Measurements from ENCODE around the gene DSG2.
"Not testable (repeated sequence)": the region's sequence is repeated elsewhere in the genome, so short reads cannot be mapped to it uniquely, and the experiment has no call there.

The DSG2 gene

DNA sequence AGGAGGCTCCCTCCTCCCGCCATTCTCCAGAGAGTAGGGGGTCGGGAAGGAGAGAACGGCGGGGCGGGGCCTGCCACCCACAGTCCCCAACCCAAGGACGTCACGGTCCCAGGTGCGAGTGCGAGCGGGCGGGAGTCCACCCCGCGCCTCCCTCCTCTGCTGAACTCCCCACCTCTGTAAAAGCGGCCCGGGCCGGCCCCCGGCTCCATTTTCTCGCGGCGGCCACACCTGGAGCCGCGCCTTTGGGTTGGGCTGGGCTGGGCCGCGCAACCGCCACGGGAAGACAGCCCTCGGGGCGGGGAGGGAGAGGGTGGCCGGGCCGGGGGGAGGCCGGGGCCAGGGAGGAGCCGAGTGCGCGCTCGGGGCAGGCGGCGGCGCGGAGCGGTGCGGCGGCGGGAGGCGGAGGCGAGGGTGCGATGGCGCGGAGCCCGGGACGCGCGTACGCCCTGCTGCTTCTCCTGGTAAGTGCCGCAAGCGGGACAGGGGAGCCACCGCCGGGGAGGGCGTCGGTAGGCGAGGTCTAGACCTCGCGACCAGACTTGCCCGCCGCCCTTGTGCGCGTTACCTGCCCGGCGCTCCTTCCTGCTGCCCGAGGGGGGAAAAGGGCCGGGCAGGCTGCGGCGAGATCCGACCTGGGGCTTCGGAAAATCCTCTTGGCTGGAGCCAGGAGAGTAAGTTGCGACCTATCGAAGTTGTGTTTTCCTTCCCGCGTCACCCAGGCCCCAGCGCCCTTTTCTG, at the start of gene DSG2:
Gene DSG2 (plus strand): TSS at position 342 of the 738 bp plus-strand sequence. CDS start 75 bp downstream, at position 417.
- DNase-seq: no peak

- no peak for DNase-seq
Measured at GRCh38 chr18:31450409-31450808, 47.6 kb upstream of the DSG2 start.

DNA sequence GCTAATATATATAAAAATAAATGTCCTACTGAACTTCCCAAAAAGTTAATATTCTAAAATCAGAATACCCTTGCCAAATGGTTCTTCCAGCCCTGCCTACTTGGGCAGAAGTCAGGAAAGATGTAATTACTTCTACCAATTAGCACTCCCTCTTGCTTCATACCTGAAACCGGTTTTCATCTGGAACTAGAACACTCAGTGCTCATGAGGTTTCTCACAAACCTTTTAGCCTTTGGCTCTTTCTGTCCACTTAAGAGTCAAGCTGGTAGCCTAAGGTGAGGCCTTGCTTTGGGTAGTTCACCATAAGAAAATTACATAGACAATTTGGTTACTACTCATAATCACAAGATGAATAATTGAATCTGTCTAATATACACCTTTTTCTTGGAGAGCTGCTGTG, 46.4 kb upstream of the DSG2 start:
- no peak for DNase-seq

DNA sequence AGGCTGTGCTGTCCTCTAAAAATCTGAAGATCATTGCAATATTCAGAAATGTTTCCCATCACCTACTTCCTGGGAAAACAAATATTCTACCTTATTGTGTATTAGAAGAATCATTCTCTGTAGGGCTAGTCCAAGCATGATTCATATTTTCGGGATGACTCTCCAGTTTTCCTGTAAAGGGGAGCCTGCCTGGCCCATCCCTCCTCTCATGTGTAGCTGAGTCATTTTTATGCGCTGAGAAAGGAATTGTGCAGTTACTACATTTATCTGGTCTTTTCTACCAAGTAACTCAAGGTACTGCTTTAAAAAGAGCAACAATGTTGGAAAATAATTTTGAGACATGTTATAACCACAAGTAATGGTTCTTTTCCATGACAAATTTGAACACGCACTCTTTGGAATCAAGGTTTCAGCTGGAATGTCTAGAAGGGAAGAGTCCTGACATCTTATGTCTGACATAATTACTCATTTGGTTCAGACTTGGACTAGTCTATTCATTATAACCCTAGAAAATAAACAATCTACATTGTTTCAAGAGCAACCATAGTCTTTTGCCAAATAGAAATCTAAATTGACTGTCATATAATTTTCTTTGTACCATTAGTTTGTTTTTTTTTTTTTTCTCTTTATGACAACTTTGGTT, 43.8 kb upstream of the DSG2 start:
- no peak for DNase-seq

DNA sequence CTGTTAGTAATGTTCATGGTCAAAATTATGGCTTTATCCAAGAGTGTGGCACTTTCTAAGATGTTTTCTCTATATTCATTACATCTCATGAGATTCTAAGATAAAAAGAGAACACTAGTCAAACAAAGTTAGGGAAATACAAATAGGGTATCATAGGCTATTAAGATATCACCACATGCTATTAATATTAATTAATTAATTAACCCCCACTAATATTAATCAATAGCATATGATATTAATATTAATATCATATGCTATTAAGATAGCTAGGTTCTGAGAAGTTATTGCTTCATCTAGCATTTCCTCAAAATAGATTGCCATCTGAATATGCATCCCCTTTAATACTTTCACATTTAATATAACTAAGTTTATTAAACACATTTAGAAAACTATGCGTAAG, 28.3 kb upstream of the DSG2 start:
- no peak for DNase-seq

DNA sequence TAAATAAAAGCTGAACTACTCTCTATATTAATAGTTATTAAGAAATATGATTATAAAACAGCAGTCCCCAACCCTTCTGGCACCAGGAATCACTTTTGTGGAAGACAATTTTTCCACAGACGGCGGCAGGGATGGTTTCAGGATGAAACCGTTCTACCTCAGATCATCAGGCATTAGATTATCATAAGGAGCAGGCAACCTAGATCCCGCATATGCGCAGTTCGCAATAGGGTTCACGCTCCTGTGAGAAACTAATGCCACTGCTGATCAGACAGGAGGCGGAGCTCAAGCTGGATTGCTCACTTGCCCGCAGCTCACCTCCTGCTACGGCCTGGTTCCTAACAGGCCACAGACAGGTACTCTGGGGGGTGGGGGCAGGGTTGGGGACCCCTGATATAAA, 19.3 kb upstream of the DSG2 start:
- no peak for DNase-seq

- DNase-seq: no peak
Measured at GRCh38 chr18:31482051-31482450, 15.9 kb upstream of the DSG2 start.

DNA sequence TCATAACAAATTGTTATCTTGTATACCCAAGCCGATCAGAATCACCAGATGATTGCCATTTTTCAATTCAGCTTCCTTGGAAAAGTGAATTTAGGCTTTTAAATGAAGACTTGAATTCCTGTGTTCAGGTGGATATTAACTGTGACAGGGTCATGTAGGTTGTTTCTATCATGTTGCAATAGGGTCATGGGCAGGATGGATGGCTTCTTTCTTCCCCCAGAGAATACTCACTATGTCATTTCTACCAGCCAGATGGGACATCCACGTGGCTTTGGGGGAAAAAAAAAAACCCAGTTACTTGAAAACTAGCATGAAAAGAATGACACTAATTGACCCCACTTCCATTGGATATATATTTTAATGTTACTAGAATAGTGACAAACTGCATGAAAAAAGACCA, 14.6 kb upstream of the DSG2 start:
- no peak for DNase-seq

- DNase-seq: no peak
Measured at GRCh38 chr18:31484461-31484860, 13.5 kb upstream of the DSG2 start.

DNA sequence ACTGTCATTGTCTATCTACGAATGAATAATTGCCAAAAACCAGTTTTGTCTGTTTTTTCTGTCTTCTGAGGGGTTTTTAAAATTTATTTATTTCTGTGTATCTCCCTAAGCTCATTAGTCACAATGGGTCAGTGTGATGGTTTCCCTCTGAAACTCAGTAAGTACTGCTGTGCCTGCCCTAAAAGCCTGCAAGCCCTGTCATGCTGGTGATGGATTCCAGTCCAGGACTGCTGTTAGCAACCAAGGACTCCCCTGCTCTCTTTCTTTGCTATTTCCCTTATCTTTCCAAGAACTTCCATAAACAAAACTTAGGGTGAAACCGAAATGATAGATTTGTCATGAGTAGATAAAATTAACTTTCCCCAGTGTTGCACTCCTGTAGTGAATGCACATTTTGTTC, 11.8 kb upstream of the DSG2 start:
- no peak for DNase-seq

GRCh38 chr18:31487246-31488015, 10.5 kb upstream of the DSG2 start:
- no peak for DNase-seq

- no peak for DNase-seq
Measured at GRCh38 chr18:31489311-31489710, 8.7 kb upstream of the DSG2 start.

GRCh38 chr18:31490387-31490786, 7.6 kb upstream of the DSG2 start:
- DNase-seq: no peak

DNA sequence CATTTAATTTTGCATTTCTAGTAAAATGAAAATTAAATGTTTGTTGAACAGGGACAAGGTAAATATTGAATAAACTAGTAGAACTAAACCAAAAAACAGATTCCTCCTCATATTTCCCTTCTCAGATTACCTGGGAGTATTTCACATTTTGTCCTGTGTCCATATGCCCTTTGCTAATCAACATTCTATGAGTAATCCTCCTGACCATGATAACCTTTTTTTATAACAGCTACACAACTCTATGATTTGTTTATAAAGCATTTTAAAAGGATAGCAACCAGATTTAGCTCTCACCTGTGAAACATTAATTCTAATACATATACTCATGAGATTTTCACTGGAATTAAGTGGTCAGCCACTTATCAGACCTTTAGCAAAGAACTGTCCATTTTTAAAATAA, 7.1 kb upstream of the DSG2 start:
- DNase-seq: no peak

- no peak for DNase-seq
Measured at GRCh38 chr18:31491586-31491985, 6.4 kb upstream of the DSG2 start.

GRCh38 chr18:31492671-31493070, 5.3 kb upstream of the DSG2 start:
- DNase-seq: no peak

DNA sequence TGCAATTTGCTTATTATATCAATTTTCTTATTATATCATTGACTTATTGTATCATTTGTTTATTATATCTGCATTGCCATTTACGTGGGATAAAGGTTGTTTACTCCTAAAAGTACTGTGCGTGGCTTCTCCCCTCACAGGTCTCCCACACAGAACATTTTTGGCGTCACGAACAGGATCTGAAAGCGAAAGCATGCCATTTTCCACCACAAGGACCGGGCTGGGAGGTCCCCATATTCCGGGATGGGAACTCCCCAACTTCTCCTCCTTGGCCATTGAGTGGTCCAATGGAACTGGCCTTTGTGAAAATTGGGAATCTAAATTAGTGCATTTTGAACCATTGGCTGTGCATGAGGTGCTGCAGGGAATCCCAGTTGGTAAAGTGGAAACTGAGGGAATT, 4.8 kb upstream of the DSG2 start:
- DNase-seq: no peak

- no peak for DNase-seq
Measured at GRCh38 chr18:31493941-31494340, 4.0 kb upstream of the DSG2 start.

DNA sequence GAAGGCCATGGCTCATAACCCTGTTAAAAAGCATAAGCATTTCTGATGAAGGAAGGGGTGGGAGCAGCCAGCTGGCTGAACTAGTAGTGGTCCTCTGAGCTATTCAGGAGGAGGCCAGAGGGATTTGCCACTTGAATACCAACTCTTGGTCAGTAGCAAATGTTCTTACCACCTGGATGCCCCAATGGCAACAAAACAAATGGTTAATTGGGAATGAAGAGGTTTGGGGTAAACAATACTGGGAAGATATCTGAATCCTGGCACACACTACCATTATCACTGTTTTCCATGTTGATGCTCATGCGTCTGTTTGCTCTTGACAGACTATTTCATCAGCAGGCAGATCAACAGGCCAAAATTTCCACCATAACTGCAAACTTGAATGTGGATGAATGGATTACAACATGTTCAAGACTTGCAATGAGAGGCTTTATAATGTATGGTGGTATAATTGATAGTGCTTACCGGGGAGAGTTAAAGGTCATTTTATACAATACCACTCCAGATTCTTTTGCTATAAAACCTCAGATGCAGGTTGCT, 3.2 kb upstream of the DSG2 start:
- not testable (repeated sequence) for DNase-seq

DNA sequence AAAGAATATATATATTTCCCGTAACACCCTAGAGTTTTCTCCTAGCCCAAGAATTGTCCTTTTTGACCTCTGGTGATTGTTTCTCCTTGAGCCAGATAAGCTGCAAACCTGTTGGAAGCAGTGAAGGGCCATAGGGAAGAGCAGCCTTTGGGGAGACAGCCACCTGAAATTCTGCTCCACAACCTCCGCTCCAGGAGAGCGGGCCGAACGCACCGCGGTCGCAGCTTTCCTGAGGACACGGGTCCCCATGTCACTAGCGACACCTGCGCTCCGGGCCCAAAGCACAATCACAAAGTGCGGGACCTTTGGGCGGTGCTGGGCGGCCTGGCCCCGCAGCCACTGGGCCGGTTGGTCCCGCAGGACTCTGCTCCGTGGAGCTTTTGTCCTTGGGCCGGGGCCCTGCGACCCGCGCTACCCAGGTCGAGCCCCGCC, 557 bp upstream of the DSG2 start:
- DNase-seq: no peak

- no peak for DNase-seq
Measured at GRCh38 chr18:31498574-31499524, 872 bp downstream of the DSG2 start.

DNA sequence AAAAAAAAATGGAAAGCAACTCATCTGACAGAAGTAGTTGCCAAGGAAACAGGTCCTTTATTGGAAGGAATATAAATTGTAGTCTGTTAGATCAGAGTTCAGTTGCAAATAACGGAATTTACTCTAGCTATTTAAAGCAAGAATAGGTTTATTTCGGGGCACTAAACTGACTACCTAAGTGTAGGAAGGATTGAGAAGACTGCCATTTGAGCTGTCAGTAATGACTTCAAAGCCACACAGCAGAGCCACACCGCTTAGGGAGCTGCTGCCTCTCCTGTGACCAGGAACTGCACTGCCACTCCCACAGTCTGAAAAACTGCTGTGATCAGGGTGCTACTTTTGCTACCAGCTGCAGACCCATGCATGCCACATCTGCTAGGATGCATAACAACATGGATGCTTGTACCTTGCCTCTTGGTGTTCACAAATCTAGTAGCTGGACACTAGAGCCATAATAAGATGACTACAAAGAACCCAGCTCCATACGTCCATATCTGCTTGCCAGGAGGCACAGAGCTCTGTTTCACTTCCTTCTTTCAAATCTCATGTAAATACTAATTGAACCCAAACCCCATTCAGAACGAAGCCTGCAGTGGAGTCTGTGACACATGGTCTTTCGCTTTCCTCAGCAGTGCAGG, 2.2 kb downstream of the DSG2 start:
- no peak for DNase-seq

All from activated effector memory CD4-positive, alpha-beta T cell treated with anti-CD3 and anti-CD28 coated beads, Interleukin-2, amount 50 U/mL, for 16 hours (primary cell).